Liver (tissue), 9 donors: ENCODE measurements around the gene CCDC97. TPM values are rescaled to one million over a fixed set of nuclear protein-coding genes. Genes with fewer than 3 reads are reported as not detected.

Experiments used
- DNase-seq: peaks from one replicate; pipeline ENCODE4 v3.0.0-alpha.2; 2017; ENCODE audit warnings: low spot score
- H3K27ac ChIP-seq, 2 donors: one replicate each; pipeline ENCODE4 v1.7.0; 2013; ENCODE audit warnings: inconsistent platforms in 2 of 2, low read length in 2 of 2, control low read depth in 1 of 2, low read depth in 1 of 2, mild to moderate bottlenecking in 1 of 2
- H3K27me3 ChIP-seq, 4 donors: one replicate each; pipeline versions ENCODE4 v1.6.1 to v1.7.0; 2013; ENCODE audit warnings: low read length in 3 of 4, inconsistent platforms in 1 of 4, mild to moderate bottlenecking in 1 of 4, moderate library complexity in 1 of 4; ENCODE audit not compliant: control insufficient read depth in 4 of 4, insufficient read depth in 4 of 4
- H3K36me3 ChIP-seq, 4 donors: one replicate each; pipeline versions ENCODE4 v1.6.1 to v1.7.0; 2013; ENCODE audit warnings: low read length in 3 of 4, mild to moderate bottlenecking in 3 of 4, low read depth in 1 of 4, moderate library complexity in 1 of 4; ENCODE audit not compliant: control insufficient read depth in 4 of 4, insufficient read depth in 3 of 4
- H3K4me1 ChIP-seq, 4 donors: one replicate each; pipeline versions ENCODE4 v1.6.1 to v1.7.0; 2013; ENCODE audit warnings: low read length in 3 of 4, mild to moderate bottlenecking in 3 of 4, moderate library complexity in 1 of 4; ENCODE audit not compliant: control insufficient read depth in 4 of 4, insufficient read depth in 4 of 4
- H3K4me3 ChIP-seq, 3 donors: one replicate each; pipeline versions ENCODE4 v1.6.1 to v1.7.0; 2013; ENCODE audit warnings: low read length in 3 of 3, control low read depth in 1 of 3, low read depth in 1 of 3, mild to moderate bottlenecking in 1 of 3
- H3K9ac ChIP-seq, 2 donors: one replicate each; pipeline ENCODE4 v1.7.0; 2013; ENCODE audit warnings: low read length in 2 of 2, mild to moderate bottlenecking in 2 of 2, moderate library complexity in 2 of 2, control low read depth in 1 of 2, low read depth in 1 of 2
- H3K9me3 ChIP-seq, 4 donors: one replicate each; pipeline versions ENCODE4 v1.6.1 to v1.7.0; 2013; ENCODE audit warnings: low read length in 3 of 4; ENCODE audit not compliant: control insufficient read depth in 4 of 4
- ATF3 ChIP-seq: IDR thresholded peaks from 2 replicates; pipeline ENCODE4 v1.6.1; 2016; ENCODE audit warnings: antibody characterized with exemption
- CTCF ChIP-seq: fragments of 150-350 bp; IDR thresholded peaks from 2 replicates; pipeline ENCODE4 v1.5.1; 2017; ENCODE audit warnings: improper control_type of control experiment, low read depth, low read length; ENCODE audit not compliant: missing input control
- EGR1 ChIP-seq, 2 donors: IDR thresholded peaks; 2 replicates each; pipeline ENCODE4 v1.6.1; 2016 to 2018; ENCODE audit warnings: antibody characterized with exemption in 2 of 2, low read depth in 2 of 2
- FOXA1 ChIP-seq: IDR thresholded peaks from 2 replicates; pipeline ENCODE4 v1.6.1; 2016; ENCODE audit warnings: antibody characterized with exemption
- FOXA2 ChIP-seq: IDR thresholded peaks from 2 replicates; pipeline ENCODE4 v1.6.1; 2016; ENCODE audit warnings: antibody characterized with exemption
- GABPA ChIP-seq, 2 donors: IDR thresholded peaks in 1 of 2; conservative IDR thresholded peaks in 1 of 2; 2 replicates each; pipeline ENCODE4 v1.6.1; 2016; ENCODE audit warnings: antibody characterized with exemption in 2 of 2, mild to moderate bottlenecking in 1 of 2, moderate library complexity in 1 of 2
- HNF4A ChIP-seq, 2 donors: conservative IDR thresholded peaks; 2 replicates each; pipeline ENCODE4 v1.6.1; 2016; ENCODE audit warnings: antibody characterized with exemption in 2 of 2, mild to moderate bottlenecking in 2 of 2
- HNF4G ChIP-seq: IDR thresholded peaks from 2 replicates; pipeline ENCODE4 v1.6.1; 2016; ENCODE audit warnings: antibody characterized with exemption
- JUND ChIP-seq, 2 donors: IDR thresholded peaks; 2 replicates each; pipeline ENCODE4 v1.6.1; 2016; ENCODE audit warnings: antibody characterized with exemption in 2 of 2
- MAX ChIP-seq: IDR thresholded peaks from 2 replicates; pipeline ENCODE4 v1.6.1; 2016; ENCODE audit warnings: antibody characterized with exemption
- NR2F2 ChIP-seq: IDR thresholded peaks from 2 replicates; pipeline ENCODE4 v1.6.1; 2016; ENCODE audit warnings: antibody characterized with exemption
- REST ChIP-seq: IDR thresholded peaks from 2 replicates; pipeline ENCODE4 v1.6.1; 2016; ENCODE audit warnings: antibody characterized with exemption, mild to moderate bottlenecking
- RXRA ChIP-seq, 2 donors: IDR thresholded peaks; 2 replicates each; pipeline ENCODE4 v1.6.1; 2017 to 2018; ENCODE audit warnings: antibody characterized with exemption in 2 of 2, mild to moderate bottlenecking in 1 of 2
- SP1 ChIP-seq: IDR thresholded peaks from 2 replicates; pipeline ENCODE4 v1.6.1; 2018; ENCODE audit warnings: antibody characterized with exemption, mild to moderate bottlenecking
- TAF1 ChIP-seq: conservative IDR thresholded peaks from 2 replicates; pipeline ENCODE4 v1.6.1; 2016; ENCODE audit warnings: antibody characterized with exemption, mild to moderate bottlenecking
- YY1 ChIP-seq: IDR thresholded peaks from 2 replicates; pipeline ENCODE4 v1.6.1; 2016; ENCODE audit warnings: antibody characterized with exemption, mild to moderate bottlenecking
- WGBS: extraction: QIAGEN DNeasy Blood & Tissue Kit; methylation state at CpG from one replicate; pipeline ENCODE4 v1.1.7; 2013; 5-methylcytosine and 5-hydroxymethylcytosine counted together
- polyA plus RNA-seq, 2 donors: library from polyadenylated mRNA; stranded (reverse) in 1 of 2; unstranded in 1 of 2; fragments of 200-250 nt in 1 of 2; fragments of >200 nt in 1 of 2; fragmentation: Nextera tagmentation in 1 of 2; extraction: Ambion mirVana in 1 of 2; gene quantifications; one replicate each; pipeline versions ENCODE4 v1.2.1 to v1.2.3, GENCODE V29; 2013 to 2015
- total RNA-seq, 2 donors: library from RNA; depleted of rRNA; stranded (reverse); fragments of >200 nt; gene quantifications; one replicate each; pipeline ENCODE4 v1.2.3, GENCODE V29; 2014
- donor health status: healthy.
- donor health status: healthy.
- donor health status: healthy.
- donor health status: healthy.
- donor health status: healthy.

The CCDC97 gene
- total and polyA plus RNA-seq, 4 donors, result 3.8 to 5.7 (median 5.3) TPM

GRCh38 chr19:41363371-41363752 lies 53.4 kb downstream of the CCDC97 start:
- Histone ChIP-seq H3K4me3 (peak overlapping the region; percentile 75 to 96 (median 78)), H3K27ac (peak overlapping the region; percentile 95 to 99), H3K36me3 (no peaks in the 10 kb centered on the region), H3K9ac (peak overlapping the region; percentile 77), H3K27me3 (no peaks in the 10 kb centered on the region), H3K9me3 (no peaks in the 10 kb centered on the region), H3K4me1 (peaks cover 0 to 14% (median 9%) of the 10 kb centered on the region in 4 donors)
- WGBS, result 54% methylated on average over 6 of the region's 6 CpGs
- no peak for DNase-seq
- TF ChIP-seq GABPA (IDR thresholded peaks at IDR 0.05 in 1 of 2, conservative IDR thresholded peaks at IDR 0.05 in 1 of 2), result no peak
- TF ChIP-seq HNF4A (conservative IDR thresholded peaks at IDR 0.05), result no peak
- no peak for TF ChIP-seq RXRA (IDR thresholded peaks at IDR 0.05)
- TF ChIP-seq YY1, result no peak
- no peak for TF ChIP-seq FOXA1
- no peak for TF ChIP-seq SP1
- no peak for TF ChIP-seq TAF1
- TF ChIP-seq CTCF, result no peak
- no peak for TF ChIP-seq REST
- no peak for TF ChIP-seq EGR1 (IDR thresholded peaks at IDR 0.05; ENCODE audit: low read depth in 2 of 2)
- TF ChIP-seq ATF3, result no peak
- TF ChIP-seq MAX, result no peak

GRCh38 chr19:41363753-41364523 lies 54.0 kb downstream of the CCDC97 start, which contains the start of gene B9D2:
TSS of gene B9D2 (minus strand) at chr19:41364149. CDS start at chr19:41363519, 630 bp downstream.
- no peaks in the 10 kb centered on the region for H3K9me3 ChIP-seq
- peak within 1 kb of the TSS; percentile 75 to 96 (median 78) for H3K4me3 ChIP-seq
- H3K4me1 ChIP-seq, result peaks cover 0 to 14% (median 9%) of the 10 kb centered on the region in 4 donors
- DNase-seq, result peak; percentile 97
- no peaks in the 10 kb centered on the region for H3K36me3 ChIP-seq
- no peaks in the 10 kb centered on the region for H3K27me3 ChIP-seq
- H3K27ac ChIP-seq, result peak within 1 kb of the TSS; percentile 95 to 99
- WGBS, result under 1% methylated on average over 56 of the region's 56 CpGs
- H3K9ac ChIP-seq, result peak within 1 kb of the TSS; percentile 77 to 89
- no peak for TF ChIP-seq REST
- TF ChIP-seq YY1, result peak; percentile 100
- peak; percentile 4 to 47 for TF ChIP-seq RXRA (IDR thresholded peaks at IDR 0.05)
- TF ChIP-seq FOXA1, result no peak
- peak in 1 of 2 donors; percentile 12 for TF ChIP-seq GABPA (IDR thresholded peaks at IDR 0.05 in 1 of 2, conservative IDR thresholded peaks at IDR 0.05 in 1 of 2)
- TF ChIP-seq MAX, result no peak
- no peak for TF ChIP-seq CTCF
- no peak for TF ChIP-seq HNF4G
- TF ChIP-seq TAF1, result no peak
- peak in 1 of 2 donors; percentile 47 for TF ChIP-seq JUND (IDR thresholded peaks at IDR 0.05)
- TF ChIP-seq SP1, result peak; percentile 78
- TF ChIP-seq NR2F2, result peak; percentile 25
- TF ChIP-seq EGR1 (IDR thresholded peaks at IDR 0.05; ENCODE audit: low read depth in 2 of 2), result peak in 1 of 2 donors; percentile 26
- no peak for TF ChIP-seq FOXA2
- TF ChIP-seq ATF3, result no peak
- no peak for TF ChIP-seq HNF4A (conservative IDR thresholded peaks at IDR 0.05)
